Kidney epithelial cell (primary cell): ENCODE measurements around the gene TREM2. TPM values are rescaled to one million over a fixed set of nuclear protein-coding genes. Genes with fewer than 3 reads are reported as not detected.

Source experiments
- DNase-seq: peaks from one replicate; pipeline ENCODE4 v3.0.0-alpha.2; 2010; ENCODE audit warnings: low read depth
- H3K27me3 ChIP-seq: 2 replicates; pipeline ENCODE4 v1.6.0; 2011; ENCODE audit warnings: low read length; ENCODE audit not compliant: control insufficient read depth, insufficient read depth
- H3K36me3 ChIP-seq: 2 replicates; pipeline ENCODE4 v1.5.1; 2011; ENCODE audit warnings: low read length; ENCODE audit not compliant: control insufficient read depth, insufficient read depth
- H3K4me3 ChIP-seq: 2 replicates; pipeline ENCODE4 v1.5.1; 2011; ENCODE audit warnings: low read depth, mild to moderate bottlenecking, control low read depth, low read length
- CTCF ChIP-seq: IDR thresholded peaks from 2 replicates; pipeline ENCODE4 v1.5.1; 2011; ENCODE audit warnings: mild to moderate bottlenecking, moderate library complexity, low read length, control low read depth, inconsistent platforms; ENCODE audit not compliant: insufficient read depth, poor library complexity, severe bottlenecking
- total RNA-seq: library from RNA; depleted of rRNA; stranded (reverse); fragments of >200 nt; gene quantifications from 2 replicates; pipeline ENCODE4 v1.2.3, GENCODE V29; 2015

Gene TREM2
- total RNA-seq: not detected in 2 replicates

GRCh38 chr6:41162687-41163418 is at the start of gene TREM2:
Gene TREM2 (minus strand): TSS chr6:41163116. CDS start chr6:41163082, 34 bp downstream.
- no peak for DNase-seq
- Histone ChIP-seq H3K27me3 (no peaks in the 10 kb centered on the region), H3K4me3 (no peak within 1 kb of the TSS), H3K36me3 (no peaks in the 10 kb centered on the region)
- TF ChIP-seq CTCF: no peak

DNA sequence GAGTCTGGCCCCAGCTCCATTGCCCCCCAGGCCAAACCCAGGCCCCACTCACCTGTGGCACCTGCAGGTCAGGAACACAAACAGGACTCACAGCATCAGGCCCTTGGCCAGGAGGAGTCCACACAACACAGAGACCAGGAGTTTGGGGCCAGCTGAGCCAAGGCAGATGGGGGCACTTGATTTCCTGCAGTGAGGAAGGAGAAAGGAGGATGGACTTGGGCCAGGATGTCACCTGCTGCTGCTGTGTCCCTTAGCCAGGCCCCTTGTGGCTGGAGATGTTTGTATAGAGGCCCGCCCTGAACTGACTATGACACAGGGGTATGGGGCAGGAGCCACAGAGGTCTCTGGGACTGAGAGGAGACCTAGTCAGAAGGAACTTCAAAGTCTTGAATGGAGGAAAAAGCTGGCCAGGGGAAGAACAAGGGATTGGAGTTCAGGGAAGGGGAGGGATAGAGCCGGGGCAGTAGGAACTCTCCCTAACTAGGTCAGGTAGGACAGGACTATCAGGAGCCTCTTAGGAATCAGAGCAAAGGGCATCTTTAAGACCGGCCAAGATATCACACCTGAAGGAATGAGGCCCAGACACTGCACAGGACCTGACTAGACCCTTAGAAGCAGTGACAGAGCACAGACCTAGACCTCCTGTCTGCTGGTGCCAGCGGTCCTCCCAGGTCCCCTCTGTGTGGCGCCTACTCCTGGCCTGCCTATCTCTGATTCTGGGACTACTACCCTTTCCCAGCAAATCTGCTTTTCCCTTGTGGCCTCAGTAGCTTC is 46.8 kb upstream of the TREM2 start:
- Histone ChIP-seq H3K36me3 (no peaks in the 10 kb centered on the region), H3K27me3 (no peaks in the 10 kb centered on the region), H3K4me3 (no peak overlapping the region)
- no peak for TF ChIP-seq CTCF
- no peak for DNase-seq

- H3K4me3 ChIP-seq: no peak overlapping the region
- DNase-seq: no peak
- H3K36me3 ChIP-seq: no peaks in the 10 kb centered on the region
- H3K27me3 ChIP-seq: no peaks in the 10 kb centered on the region
- TF ChIP-seq CTCF: no peak
Measured at GRCh38 chr6:41208439-41209106, 45.7 kb upstream of the TREM2 start.

DNA sequence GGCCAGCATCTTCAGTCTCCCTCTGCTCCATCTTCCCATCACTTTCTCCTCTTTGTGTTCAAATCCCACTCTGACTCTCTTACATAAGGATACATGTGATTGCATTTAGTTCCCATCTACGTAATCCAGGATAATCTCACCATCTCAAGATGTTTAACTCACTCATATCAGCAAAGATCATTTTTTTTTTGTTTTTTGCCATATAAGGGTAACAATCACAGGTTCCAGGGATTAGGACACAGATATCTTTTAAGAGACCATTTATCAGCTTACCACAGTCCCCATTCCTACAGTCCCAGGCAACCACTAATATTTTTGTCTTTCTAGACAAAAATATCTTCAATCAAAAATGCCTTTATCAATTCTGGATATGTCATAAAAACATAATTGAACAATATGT is 41.2 kb upstream of the TREM2 start:
- Histone ChIP-seq H3K36me3 (no peaks in the 10 kb centered on the region), H3K27me3 (no peaks in the 10 kb centered on the region), H3K4me3 (no peak overlapping the region)
- no peak for DNase-seq
- TF ChIP-seq CTCF: no peak

GRCh38 chr6:41201764-41202173 is 38.9 kb upstream of the TREM2 start:
- Histone ChIP-seq H3K36me3 (no peaks in the 10 kb centered on the region), H3K27me3 (no peaks in the 10 kb centered on the region), H3K4me3 (no peak overlapping the region)
- DNase-seq: no peak
- TF ChIP-seq CTCF: no peak
